ENCODE measurements around the gene ADAM23.

ADAM23 gene

GRCh38 chr2:206431439-206431838, 11.9 kb upstream of the ADAM23 start:
- no peaks in the 10 kb centered on the region for H3K36me3 Mint-ChIP-seq (ENCODE audit: low read depth)
- H3K27me3 Mint-ChIP-seq: peaks cover 16% of the 10 kb centered on the region
- H3K4me3 Mint-ChIP-seq: no peak overlapping the region
- H3K9me3 Mint-ChIP-seq: no peaks in the 10 kb centered on the region
- no peak overlapping the region for H3K27ac Mint-ChIP-seq
- no peak for DNase-seq
- no peaks in the 10 kb centered on the region for H3K4me1 Mint-ChIP-seq (ENCODE audit: low read depth)

GRCh38 chr2:206432193-206433082, 10.9 kb upstream of the ADAM23 start:
- Mint-ChIP-seq H3K9me3 (no peaks in the 10 kb centered on the region), H3K4me3 (no peak overlapping the region), H3K4me1 (ENCODE audit: low read depth) (no peaks in the 10 kb centered on the region), H3K27ac (no peak overlapping the region), H3K36me3 (ENCODE audit: low read depth) (no peaks in the 10 kb centered on the region), H3K27me3 (peaks cover 14% of the 10 kb centered on the region)
- DNase-seq: no peak

- H3K27me3 Mint-ChIP-seq: peaks cover 17% of the 10 kb centered on the region
- H3K4me3 Mint-ChIP-seq: no peak overlapping the region
- H3K27ac Mint-ChIP-seq: no peak overlapping the region
- H3K36me3 Mint-ChIP-seq (ENCODE audit: low read depth): no peaks in the 10 kb centered on the region
- DNase-seq: no peak
- H3K9me3 Mint-ChIP-seq: no peaks in the 10 kb centered on the region
- no peaks in the 10 kb centered on the region for H3K4me1 Mint-ChIP-seq (ENCODE audit: low read depth)
These were observed 10.1 kb upstream of the ADAM23 start for GRCh38 chr2:206433190-206433589.

- H3K27me3 Mint-ChIP-seq: peaks cover 22% of the 10 kb centered on the region
- no peak for DNase-seq
- H3K9me3 Mint-ChIP-seq: no peaks in the 10 kb centered on the region
- no peaks in the 10 kb centered on the region for H3K4me1 Mint-ChIP-seq (ENCODE audit: low read depth)
- H3K36me3 Mint-ChIP-seq (ENCODE audit: low read depth): no peaks in the 10 kb centered on the region
- H3K4me3 Mint-ChIP-seq: no peak overlapping the region
- H3K27ac Mint-ChIP-seq: no peak overlapping the region
These were observed 9.6 kb upstream of the ADAM23 start for GRCh38 chr2:206433686-206434085.

GRCh38 chr2:206435742-206436141, 7.6 kb upstream of the ADAM23 start:
- no peak for DNase-seq
- Mint-ChIP-seq H3K27me3 (peaks cover 37% of the 10 kb centered on the region), H3K4me3 (no peak overlapping the region), H3K9me3 (no peaks in the 10 kb centered on the region), H3K4me1 (ENCODE audit: low read depth) (no peaks in the 10 kb centered on the region), H3K36me3 (ENCODE audit: low read depth) (no peaks in the 10 kb centered on the region), H3K27ac (no peak overlapping the region)

GRCh38 chr2:206438196-206438724, 5.1 kb upstream of the ADAM23 start:
- Mint-ChIP-seq H3K4me3 (no peak overlapping the region), H3K36me3 (ENCODE audit: low read depth) (no peaks in the 10 kb centered on the region), H3K27ac (no peak overlapping the region), H3K9me3 (no peaks in the 10 kb centered on the region), H3K27me3 (peaks cover 52% of the 10 kb centered on the region), H3K4me1 (ENCODE audit: low read depth) (peaks cover 11% of the 10 kb centered on the region)
- DNase-seq: no peak

- H3K4me3 Mint-ChIP-seq: peak overlapping the region; percentile 77
- peaks cover 15% of the 10 kb centered on the region for H3K4me1 Mint-ChIP-seq (ENCODE audit: low read depth)
- H3K9me3 Mint-ChIP-seq: no peaks in the 10 kb centered on the region
- H3K27me3 Mint-ChIP-seq: peaks cover 78% of the 10 kb centered on the region
- no peak overlapping the region for H3K27ac Mint-ChIP-seq
- no peak for DNase-seq
- H3K36me3 Mint-ChIP-seq (ENCODE audit: low read depth): no peaks in the 10 kb centered on the region
These were observed 879 bp upstream of the ADAM23 start for GRCh38 chr2:206442474-206442832.

GRCh38 chr2:206443735-206444527, 599 bp downstream of the ADAM23 start:
- Mint-ChIP-seq H3K4me3 (peak overlapping the region; percentile 79), H3K9me3 (no peaks in the 10 kb centered on the region), H3K27me3 (peaks cover 79% of the 10 kb centered on the region), H3K4me1 (ENCODE audit: low read depth) (peaks cover 15% of the 10 kb centered on the region), H3K27ac (no peak overlapping the region), H3K36me3 (ENCODE audit: low read depth) (no peaks in the 10 kb centered on the region)
- DNase-seq: no peak

GRCh38 chr2:206445948-206446347, 2.6 kb downstream of the ADAM23 start:
- peaks cover 75% of the 10 kb centered on the region for H3K27me3 Mint-ChIP-seq
- H3K27ac Mint-ChIP-seq: no peak overlapping the region
- no peak for DNase-seq
- H3K4me1 Mint-ChIP-seq (ENCODE audit: low read depth): peaks cover 15% of the 10 kb centered on the region
- no peaks in the 10 kb centered on the region for H3K9me3 Mint-ChIP-seq
- no peaks in the 10 kb centered on the region for H3K36me3 Mint-ChIP-seq (ENCODE audit: low read depth)
- no peak overlapping the region for H3K4me3 Mint-ChIP-seq

- no peaks in the 10 kb centered on the region for H3K9me3 Mint-ChIP-seq
- H3K27me3 Mint-ChIP-seq: peaks cover 36% of the 10 kb centered on the region
- H3K4me3 Mint-ChIP-seq: no peak overlapping the region
- H3K27ac Mint-ChIP-seq: no peak overlapping the region
- no peaks in the 10 kb centered on the region for H3K4me1 Mint-ChIP-seq (ENCODE audit: low read depth)
- no peak for DNase-seq
- H3K36me3 Mint-ChIP-seq (ENCODE audit: low read depth): no peaks in the 10 kb centered on the region
These were observed 8.9 kb downstream of the ADAM23 start for GRCh38 chr2:206452242-206452641.

GRCh38 chr2:206452750-206453149, 9.4 kb downstream of the ADAM23 start:
- Mint-ChIP-seq H3K36me3 (ENCODE audit: low read depth) (no peaks in the 10 kb centered on the region), H3K4me3 (no peak overlapping the region), H3K27ac (no peak overlapping the region), H3K9me3 (no peaks in the 10 kb centered on the region), H3K27me3 (peaks cover 31% of the 10 kb centered on the region), H3K4me1 (ENCODE audit: low read depth) (no peaks in the 10 kb centered on the region)
- DNase-seq: no peak

- H3K9me3 Mint-ChIP-seq: no peaks in the 10 kb centered on the region
- no peaks in the 10 kb centered on the region for H3K36me3 Mint-ChIP-seq (ENCODE audit: low read depth)
- no peaks in the 10 kb centered on the region for H3K4me1 Mint-ChIP-seq (ENCODE audit: low read depth)
- no peak for DNase-seq
- no peak overlapping the region for H3K4me3 Mint-ChIP-seq
- no peak overlapping the region for H3K27ac Mint-ChIP-seq
- H3K27me3 Mint-ChIP-seq: peaks cover 21% of the 10 kb centered on the region
These were observed 12.9 kb downstream of the ADAM23 start for GRCh38 chr2:206456078-206456754.

- DNase-seq: no peak
These were observed 13.9 kb downstream of the ADAM23 start for GRCh38 chr2:206457188-206457634.

GRCh38 chr2:206462240-206462854, 19.0 kb downstream of the ADAM23 start:
- DNase-seq: no peak
- Mint-ChIP-seq H3K4me3 (no peak overlapping the region), H3K4me1 (ENCODE audit: low read depth) (no peaks in the 10 kb centered on the region), H3K27me3 (peaks cover 18% of the 10 kb centered on the region), H3K9me3 (no peaks in the 10 kb centered on the region), H3K27ac (no peak overlapping the region), H3K36me3 (ENCODE audit: low read depth) (no peaks in the 10 kb centered on the region)

More at GRCh38 chr2:206457188-206457634, 13.9 kb downstream of the ADAM23 start:
- H3K27ac Mint-ChIP-seq: no peak overlapping the region
- no peaks in the 10 kb centered on the region for H3K36me3 Mint-ChIP-seq (ENCODE audit: low read depth)
- no peak overlapping the region for H3K4me3 Mint-ChIP-seq
- H3K9me3 Mint-ChIP-seq: no peaks in the 10 kb centered on the region
- no peaks in the 10 kb centered on the region for H3K4me1 Mint-ChIP-seq (ENCODE audit: low read depth)
- H3K27me3 Mint-ChIP-seq: peaks cover 28% of the 10 kb centered on the region
